ENCODE data around the gene BHLHE40.

Gene BHLHE40

GRCh38 chr3:4985330-4986174 is 6.3 kb downstream of the BHLHE40 start:
- DNase-seq: no peak

- DNase-seq: no peak
Observed at GRCh38 chr3:4986175-4986781, 7.0 kb downstream of the BHLHE40 start.

GRCh38 chr3:4986782-4987537 is 7.7 kb downstream of the BHLHE40 start:
- DNase-seq: peak; percentile 40

GRCh38 chr3:4987538-4988296 is 8.5 kb downstream of the BHLHE40 start:
- no peak for DNase-seq

- DNase-seq: no peak
Observed at GRCh38 chr3:4988983-4989834, 10.0 kb downstream of the BHLHE40 start.

- DNase-seq: no peak
Observed at GRCh38 chr3:4990069-4990468, 10.8 kb downstream of the BHLHE40 start.

- DNase-seq: no peak
Observed at GRCh38 chr3:4992118-4992517, 12.9 kb downstream of the BHLHE40 start.

GRCh38 chr3:4993276-4994143 is 14.3 kb downstream of the BHLHE40 start:
- DNase-seq: no peak

- no peak for DNase-seq
Observed at GRCh38 chr3:4994144-4994730, 15.0 kb downstream of the BHLHE40 start.

GRCh38 chr3:4994823-4995499 is 15.7 kb downstream of the BHLHE40 start:
- no peak for DNase-seq

- no peak for DNase-seq
Observed at GRCh38 chr3:4995500-4996053, 16.3 kb downstream of the BHLHE40 start.

- DNase-seq: no peak
Observed at GRCh38 chr3:4996223-4996765, 17.1 kb downstream of the BHLHE40 start.

- DNase-seq: no peak
Observed at GRCh38 chr3:4996771-4997291, 17.6 kb downstream of the BHLHE40 start.

- no peak for DNase-seq
Observed at GRCh38 chr3:4997946-4998345, 18.7 kb downstream of the BHLHE40 start.

GRCh38 chr3:4999531-5000184 is 20.4 kb downstream of the BHLHE40 start:
- no peak for DNase-seq

GRCh38 chr3:5001135-5001534 is 21.9 kb downstream of the BHLHE40 start:
- no peak for DNase-seq

- no peak for DNase-seq
Observed at GRCh38 chr3:5001805-5002173, 22.6 kb downstream of the BHLHE40 start.

GRCh38 chr3:5002174-5002870 is 23.1 kb downstream of the BHLHE40 start:
- no peak for DNase-seq

Data from activated naive CD4-positive, alpha-beta T cell treated with anti-CD3 and anti-CD28 coated beads, Interleukin-2, amount 50 U/mL, for 16 hours (primary cell).